Natural killer cell (primary cell): ENCODE data around the gene PDE2A. TPM values are rescaled to one million over a fixed set of nuclear protein-coding genes. Genes with fewer than 3 reads are reported as not detected.
"Not testable (repeated sequence)": the region's sequence is repeated elsewhere in the genome, so short reads cannot be mapped to it uniquely, and the experiment has no call there.

Source experiments
- ATAC-seq, 3 donors: fragments of 150-1000 bp in 2 of 3; fragments of 200-7000 bp in 1 of 3; cut with Tn5 transposase; 1 replicate in 1 of 3; 2 replicates in 2 of 3; pipeline ENCODE4 v1.10.0; 2021; ENCODE audit warnings: mild to moderate bottlenecking in 2 of 3, moderate library complexity in 2 of 3
- DNase-seq, 2 donors: peaks; one replicate each; pipeline versions ENCODE4 v3.0.0 to v3.0.0-alpha.2; 2013 to 2021; ENCODE audit warnings: mixed read lengths in 1 of 2
- H3K27ac ChIP-seq: one replicate; pipeline ENCODE4 v1.5.1; 2013; ENCODE audit warnings: mild to moderate bottlenecking, low read length
- H3K27me3 ChIP-seq: one replicate; pipeline ENCODE4 v1.6.1; 2013; ENCODE audit warnings: low read length; ENCODE audit not compliant: control insufficient read depth, insufficient read depth
- H3K36me3 ChIP-seq: one replicate; pipeline ENCODE4 v1.6.1; 2013; ENCODE audit warnings: low read length; ENCODE audit not compliant: control insufficient read depth, insufficient read depth
- H3K4me1 ChIP-seq: one replicate; pipeline ENCODE4 v1.6.1; 2013; ENCODE audit warnings: low read length; ENCODE audit not compliant: control insufficient read depth, insufficient read depth
- H3K4me3 ChIP-seq: one replicate; pipeline ENCODE4 v1.5.1; 2013; ENCODE audit warnings: low read length
- H3K9me3 ChIP-seq: one replicate; pipeline ENCODE4 v1.6.1; 2013; ENCODE audit warnings: low read length; ENCODE audit not compliant: control insufficient read depth, insufficient read depth
- H3K27ac Mint-ChIP-seq, 2 donors: one replicate each; pipeline ENCODE4 v1.8.0; 2022; ENCODE audit warnings: mild to moderate bottlenecking in 2 of 2, mixed read lengths in 2 of 2, moderate library complexity in 1 of 2
- H3K27me3 Mint-ChIP-seq, 2 donors: one replicate each; pipeline ENCODE4 v1.8.0; 2022; ENCODE audit warnings: low read depth in 2 of 2, mixed read lengths in 2 of 2
- H3K36me3 Mint-ChIP-seq: one replicate; pipeline ENCODE4 v1.8.0; 2022; ENCODE audit warnings: mixed read lengths
- H3K4me1 Mint-ChIP-seq, 2 donors: one replicate each; pipeline ENCODE4 v1.8.0; 2022; ENCODE audit warnings: mixed read lengths in 2 of 2
- H3K4me3 Mint-ChIP-seq: one replicate; pipeline ENCODE4 v1.8.0; 2022; ENCODE audit warnings: mild to moderate bottlenecking, moderate library complexity, mixed read lengths
- H3K9me3 Mint-ChIP-seq, 2 donors: one replicate each; pipeline ENCODE4 v1.8.0; 2022; ENCODE audit warnings: mixed read lengths in 2 of 2
- WGBS: methylation state at CpG from one replicate; pipeline ENCODE4 v1.1.7; 2013; ENCODE audit warnings: missing lambda C conversion rate; ENCODE audit not compliant: insufficient coverage; 5-methylcytosine and 5-hydroxymethylcytosine counted together
- intact Hi-C: fragments of 100-400 bp; cut with micrococcal nuclease; formaldehyde crosslinking; loops from one replicate; pipeline ENCODE4 v1.14.2; 2022
- total RNA-seq, 4 donors: library from RNA; stranded (reverse); fragments of 120-200 nt in 1 of 4; gene quantifications; one replicate each; pipeline versions ENCODE4 v1.2.3 to v1.2.4, GENCODE V29; 2013 to 2022
- TF ChIP-seq, protein P1 (sequence below): fragments of 200-600 bp; IDR thresholded peaks from one replicate; pipeline ENCODE4 v1.8.0; 2022; ENCODE audit warnings: antibody characterized with exemption

The PDE2A gene
- total RNA-seq, 3 donors from 2014 or later (not counting 1 experiment from before 2014, with no cell fraction given): 8.7 to 11.9 (median 9.0) TPM

DNA sequence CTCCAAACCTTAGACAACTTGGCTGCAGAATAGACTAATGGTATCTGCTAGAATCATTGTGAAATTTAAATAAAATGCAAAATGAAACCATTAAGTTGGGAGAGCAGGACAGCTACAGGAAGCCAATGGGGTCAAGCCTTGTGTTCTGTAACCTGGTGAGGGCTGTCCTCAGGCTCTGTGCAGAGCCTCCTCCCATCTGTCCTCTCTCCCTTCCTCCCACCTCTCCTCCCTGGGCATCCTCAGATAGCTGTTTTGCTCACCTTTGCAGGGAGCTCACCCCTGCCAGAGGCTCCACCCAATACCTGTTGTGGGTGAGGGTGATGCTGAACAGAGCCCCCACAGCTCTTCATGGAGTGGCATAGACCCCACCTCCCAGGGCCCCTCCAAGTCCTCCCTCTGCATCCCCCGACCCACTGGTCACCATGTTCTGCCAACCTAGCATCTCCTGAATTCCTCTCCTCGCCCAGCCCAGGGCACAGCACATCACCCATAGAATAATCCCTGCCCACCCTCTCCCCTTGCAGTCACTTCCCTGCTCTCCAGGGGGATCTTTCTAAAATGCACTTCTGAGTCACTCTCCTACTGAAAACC is 100.3 kb downstream of the PDE2A start:
- DNase-seq: no peak
- peak overlapping the region in 1 of 2 donors; percentile 42 for H3K27ac Mint-ChIP-seq

DNA sequence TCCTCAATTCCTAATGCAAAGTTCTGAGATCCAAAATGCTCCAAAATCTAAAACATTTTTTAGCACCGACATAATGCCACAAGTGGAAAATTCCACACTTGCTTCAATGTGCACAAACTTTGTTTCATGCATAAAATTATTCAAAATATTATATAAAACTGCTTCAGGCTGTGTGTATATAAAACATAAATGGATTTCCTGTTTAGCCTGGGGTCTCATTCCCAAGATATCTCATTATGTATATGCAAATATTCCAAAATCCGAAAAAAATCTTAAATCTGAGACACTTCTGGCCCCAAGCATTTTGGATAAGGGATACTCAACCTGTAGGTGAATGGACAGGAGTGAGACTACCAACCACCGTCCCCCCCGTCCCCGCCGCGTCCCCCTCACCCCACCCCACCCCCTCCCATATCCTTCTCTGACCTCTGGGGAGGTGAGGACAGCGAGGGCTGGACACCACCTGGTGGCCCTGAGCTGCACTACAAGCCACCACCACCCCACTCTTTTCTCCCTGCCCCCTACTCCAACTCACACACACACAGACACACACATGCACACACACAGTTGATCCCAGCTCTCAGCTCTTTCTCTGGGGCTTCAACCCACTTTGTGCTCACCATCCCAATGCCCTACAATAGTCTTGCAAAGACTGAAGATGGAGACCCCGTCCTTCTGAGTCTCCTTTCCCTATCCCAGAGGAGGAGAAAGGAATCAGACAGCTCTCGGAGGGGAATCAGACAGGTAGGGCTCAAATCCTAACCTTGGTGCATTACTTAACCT is 101.0 kb downstream of the PDE2A start:
- peaks cover 0 to 2% of the 10 kb centered on the region in 2 donors for H3K27me3 Mint-ChIP-seq
- TF ChIP-seq, protein P1, sequence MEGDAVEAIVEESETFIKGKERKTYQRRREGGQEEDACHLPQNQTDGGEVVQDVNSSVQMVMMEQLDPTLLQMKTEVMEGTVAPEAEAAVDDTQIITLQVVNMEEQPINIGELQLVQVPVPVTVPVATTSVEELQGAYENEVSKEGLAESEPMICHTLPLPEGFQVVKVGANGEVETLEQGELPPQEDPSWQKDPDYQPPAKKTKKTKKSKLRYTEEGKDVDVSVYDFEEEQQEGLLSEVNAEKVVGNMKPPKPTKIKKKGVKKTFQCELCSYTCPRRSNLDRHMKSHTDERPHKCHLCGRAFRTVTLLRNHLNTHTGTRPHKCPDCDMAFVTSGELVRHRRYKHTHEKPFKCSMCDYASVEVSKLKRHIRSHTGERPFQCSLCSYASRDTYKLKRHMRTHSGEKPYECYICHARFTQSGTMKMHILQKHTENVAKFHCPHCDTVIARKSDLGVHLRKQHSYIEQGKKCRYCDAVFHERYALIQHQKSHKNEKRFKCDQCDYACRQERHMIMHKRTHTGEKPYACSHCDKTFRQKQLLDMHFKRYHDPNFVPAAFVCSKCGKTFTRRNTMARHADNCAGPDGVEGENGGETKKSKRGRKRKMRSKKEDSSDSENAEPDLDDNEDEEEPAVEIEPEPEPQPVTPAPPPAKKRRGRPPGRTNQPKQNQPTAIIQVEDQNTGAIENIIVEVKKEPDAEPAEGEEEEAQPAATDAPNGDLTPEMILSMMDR: peak; percentile 61
- peak; percentile 41 to 64 for DNase-seq
- no peaks in the 10 kb centered on the region for H3K9me3 Mint-ChIP-seq
- Histone ChIP-seq H3K4me1 (peaks cover 35% of the 10 kb centered on the region), H3K9me3 (no peaks in the 10 kb centered on the region), H3K27ac (no peak overlapping the region), H3K36me3 (no peaks in the 10 kb centered on the region), H3K4me3 (no peak overlapping the region), H3K27me3 (no peaks in the 10 kb centered on the region)
- no peaks in the 10 kb centered on the region for H3K36me3 Mint-ChIP-seq
- peak overlapping the region; percentile 17 for H3K4me3 Mint-ChIP-seq
- peaks cover 40 to 51% of the 10 kb centered on the region in 2 donors for H3K4me1 Mint-ChIP-seq
- H3K27ac Mint-ChIP-seq: peak overlapping the region in 1 of 2 donors; percentile 42
- ATAC-seq: peak in 2 of 3 donors; percentile 50 to 71
- intact Hi-C loops: loop anchor here (1.0 kb wide), 1 partner anchor 91 kb away; no protein-coding TSS in a partner anchor
- WGBS: 48% methylated on average over 3 of the region's 10 CpGs

More for the DNA sequence above, 100.3 kb downstream of the PDE2A start:
- Mint-ChIP-seq H3K4me1 (peaks cover 36 to 47% of the 10 kb centered on the region in 2 donors), H3K36me3 (no peaks in the 10 kb centered on the region), H3K9me3 (no peaks in the 10 kb centered on the region), H3K27me3 (peaks cover 0 to 2% of the 10 kb centered on the region in 2 donors), H3K4me3 (peak overlapping the region; percentile 17)
- TF ChIP-seq, protein P1: no peak
- no peak for ATAC-seq
- Histone ChIP-seq H3K9me3 (no peaks in the 10 kb centered on the region), H3K27me3 (no peaks in the 10 kb centered on the region), H3K4me3 (no peak overlapping the region), H3K27ac (no peak overlapping the region), H3K4me1 (peaks cover 31% of the 10 kb centered on the region), H3K36me3 (no peaks in the 10 kb centered on the region)
- intact Hi-C loops: loop anchor here (1.0 kb wide), 1 partner anchor 92 kb away; no protein-coding TSS in a partner anchor
- 93% methylated on average over 2 of the region's 2 CpGs for WGBS

DNA sequence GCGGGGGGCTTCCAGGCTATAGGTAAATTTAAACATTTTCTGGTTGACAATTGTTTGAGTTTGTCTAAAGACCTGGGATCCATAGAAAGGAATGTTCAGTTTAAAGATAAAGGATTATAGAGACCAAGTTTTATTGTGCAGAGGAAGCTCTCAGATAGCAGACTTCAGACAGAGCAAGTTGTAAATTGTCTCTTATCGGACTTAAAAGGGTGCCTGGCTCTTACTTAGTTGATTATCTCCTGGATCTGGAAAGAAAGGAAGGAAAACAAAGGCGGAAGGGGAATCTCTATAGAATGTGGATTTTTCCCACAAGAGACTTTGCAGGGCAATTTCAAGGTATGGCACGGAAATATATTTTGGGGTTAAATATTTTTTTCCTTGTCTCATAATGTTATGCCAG is 101.7 kb downstream of the PDE2A start:
- H3K4me3 ChIP-seq, H3K9me3 Mint-ChIP-seq, H3K27me3 ChIP-seq, DNase-seq, ATAC-seq, H3K4me3 Mint-ChIP-seq, H3K36me3 ChIP-seq, H3K9me3 ChIP-seq, intact Hi-C loops, H3K27ac ChIP-seq, H3K27me3 Mint-ChIP-seq, H3K36me3 Mint-ChIP-seq: not testable (repeated sequence)
- Mint-ChIP-seq H3K27ac (peak overlapping the region in 1 of 2 donors; percentile 47), H3K4me1 (peaks cover 40 to 57% of the 10 kb centered on the region in 2 donors)
- H3K4me1 ChIP-seq: peaks cover 35% of the 10 kb centered on the region
- WGBS: 98% methylated on average over 4 of the region's 4 CpGs
